HEK293 (cell line): ENCODE data around the gene ASB10.

Experiments used
- FEZF1 ChIP-seq: fragments of 450-650 bp; formaldehyde crosslinking; IDR thresholded peaks from 2 replicates; pipeline ENCODE4 v1.5.1; 2016; ENCODE audit warnings: missing biosample characterization, missing genetic modification characterization
- KLF16 ChIP-seq: fragments of 450-650 bp; formaldehyde crosslinking; IDR thresholded peaks from 2 replicates; pipeline ENCODE4 v1.5.1; 2017; ENCODE audit warnings: missing biosample characterization, missing genetic modification characterization
- SETDB1 ChIP-seq: IDR thresholded peaks from one replicate; pipeline ENCODE4 v1.6.1; 2017; ENCODE audit warnings: mild to moderate bottlenecking, low read length, moderate library complexity, mixed read lengths; ENCODE audit not compliant: insufficient read length
- TCF7L2 ChIP-seq: IDR thresholded peaks from 2 replicates; pipeline ENCODE4 v1.6.1; 2011; ENCODE audit warnings: low read depth, mild to moderate bottlenecking, inconsistent platforms, low read length, moderate library complexity, borderline replicate concordance
- ZIC2 ChIP-seq: fragments of 450-650 bp; formaldehyde crosslinking; IDR thresholded peaks from 2 replicates; pipeline ENCODE4 v1.5.1; 2016; ENCODE audit warnings: missing biosample characterization, missing genetic modification characterization
- ZNF140 ChIP-seq: fragments of 450-650 bp; formaldehyde crosslinking; IDR thresholded peaks from 2 replicates; pipeline ENCODE4 v1.5.1; 2016; ENCODE audit warnings: missing biosample characterization, missing genetic modification characterization
- ZNF16 ChIP-seq: fragments of 450-650 bp; formaldehyde crosslinking; IDR thresholded peaks from 2 replicates; pipeline ENCODE4 v1.5.1; 2016; ENCODE audit warnings: low read depth, missing biosample characterization, missing genetic modification characterization
- ZNF350 ChIP-seq: fragments of 450-650 bp; formaldehyde crosslinking; IDR thresholded peaks from 2 replicates; pipeline ENCODE4 v1.5.0; 2017; ENCODE audit warnings: missing biosample characterization, mild to moderate bottlenecking, missing genetic modification characterization
- ZNF426 ChIP-seq: fragments of 450-650 bp; formaldehyde crosslinking; IDR thresholded peaks from 2 replicates; pipeline ENCODE4 v1.5.1; 2017; ENCODE audit warnings: missing biosample characterization, missing genetic modification characterization, mild to moderate bottlenecking, inconsistent platforms, moderate library complexity
- ZNF585B ChIP-seq: fragments of 450-650 bp; formaldehyde crosslinking; IDR thresholded peaks from 2 replicates; pipeline ENCODE4 v1.5.1; 2016; ENCODE audit warnings: missing biosample characterization, missing genetic modification characterization
- TF ChIP-seq, protein P1 (sequence below): fragments of 450-650 bp; formaldehyde crosslinking; IDR thresholded peaks from 2 replicates; pipeline ENCODE4 v1.5.1; 2016; ENCODE audit warnings: missing biosample characterization, missing genetic modification characterization
- TF ChIP-seq, protein P2 (sequence below): fragments of 450-650 bp; formaldehyde crosslinking; IDR thresholded peaks from 2 replicates; pipeline ENCODE4 v1.5.1; 2016; ENCODE audit warnings: missing biosample characterization, missing genetic modification characterization, low read depth
- TF ChIP-seq, protein P3 (sequence below): fragments of 450-650 bp; formaldehyde crosslinking; IDR thresholded peaks from 2 replicates; pipeline ENCODE4 v1.5.1; 2016; ENCODE audit warnings: missing biosample characterization, missing genetic modification characterization

DNA sequence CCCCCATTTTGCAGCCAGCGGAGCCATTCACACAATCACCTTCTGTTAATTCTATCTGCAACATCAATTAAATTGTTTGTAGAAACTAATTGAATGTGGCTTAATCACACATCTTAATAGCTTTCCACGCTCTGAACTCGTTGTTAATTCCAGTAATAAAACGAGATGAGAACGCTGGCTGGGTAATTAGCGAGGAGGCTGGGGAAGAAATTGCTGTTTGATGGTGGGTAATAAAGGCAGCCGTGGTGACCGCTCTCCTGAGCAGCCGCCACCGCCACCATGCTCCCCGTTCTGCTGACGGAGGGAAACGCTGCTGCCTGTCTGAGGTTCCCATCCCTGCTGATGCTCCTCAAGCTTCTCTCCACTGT lies 55.8 kb downstream of the ASB10 start:
- TF ChIP-seq ZIC2, result no peak
- TF ChIP-seq, protein P1, sequence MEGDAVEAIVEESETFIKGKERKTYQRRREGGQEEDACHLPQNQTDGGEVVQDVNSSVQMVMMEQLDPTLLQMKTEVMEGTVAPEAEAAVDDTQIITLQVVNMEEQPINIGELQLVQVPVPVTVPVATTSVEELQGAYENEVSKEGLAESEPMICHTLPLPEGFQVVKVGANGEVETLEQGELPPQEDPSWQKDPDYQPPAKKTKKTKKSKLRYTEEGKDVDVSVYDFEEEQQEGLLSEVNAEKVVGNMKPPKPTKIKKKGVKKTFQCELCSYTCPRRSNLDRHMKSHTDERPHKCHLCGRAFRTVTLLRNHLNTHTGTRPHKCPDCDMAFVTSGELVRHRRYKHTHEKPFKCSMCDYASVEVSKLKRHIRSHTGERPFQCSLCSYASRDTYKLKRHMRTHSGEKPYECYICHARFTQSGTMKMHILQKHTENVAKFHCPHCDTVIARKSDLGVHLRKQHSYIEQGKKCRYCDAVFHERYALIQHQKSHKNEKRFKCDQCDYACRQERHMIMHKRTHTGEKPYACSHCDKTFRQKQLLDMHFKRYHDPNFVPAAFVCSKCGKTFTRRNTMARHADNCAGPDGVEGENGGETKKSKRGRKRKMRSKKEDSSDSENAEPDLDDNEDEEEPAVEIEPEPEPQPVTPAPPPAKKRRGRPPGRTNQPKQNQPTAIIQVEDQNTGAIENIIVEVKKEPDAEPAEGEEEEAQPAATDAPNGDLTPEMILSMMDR (tag by site-specific recombination), result no peak
- no peak for TF ChIP-seq ZNF585B (tag by site-specific recombination)
- TF ChIP-seq, protein P2, sequence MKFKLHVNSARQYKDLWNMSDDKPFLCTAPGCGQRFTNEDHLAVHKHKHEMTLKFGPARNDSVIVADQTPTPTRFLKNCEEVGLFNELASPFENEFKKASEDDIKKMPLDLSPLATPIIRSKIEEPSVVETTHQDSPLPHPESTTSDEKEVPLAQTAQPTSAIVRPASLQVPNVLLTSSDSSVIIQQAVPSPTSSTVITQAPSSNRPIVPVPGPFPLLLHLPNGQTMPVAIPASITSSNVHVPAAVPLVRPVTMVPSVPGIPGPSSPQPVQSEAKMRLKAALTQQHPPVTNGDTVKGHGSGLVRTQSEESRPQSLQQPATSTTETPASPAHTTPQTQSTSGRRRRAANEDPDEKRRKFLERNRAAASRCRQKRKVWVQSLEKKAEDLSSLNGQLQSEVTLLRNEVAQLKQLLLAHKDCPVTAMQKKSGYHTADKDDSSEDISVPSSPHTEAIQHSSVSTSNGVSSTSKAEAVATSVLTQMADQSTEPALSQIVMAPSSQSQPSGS (tag by site-specific recombination), result no peak
- no peak for TF ChIP-seq ZNF350 (tag by site-specific recombination)
- TF ChIP-seq KLF16 (tag by site-specific recombination), result no peak
- TF ChIP-seq ZNF426 (tag by site-specific recombination), result no peak
- no peak for TF ChIP-seq ZNF140 (tag by site-specific recombination)
- TF ChIP-seq, protein P3, sequence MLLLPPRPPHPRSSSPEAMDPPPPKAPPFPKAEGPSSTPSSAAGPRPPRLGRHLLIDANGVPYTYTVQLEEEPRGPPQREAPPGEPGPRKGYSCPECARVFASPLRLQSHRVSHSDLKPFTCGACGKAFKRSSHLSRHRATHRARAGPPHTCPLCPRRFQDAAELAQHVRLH, result no peak
- TF ChIP-seq FEZF1 (tag by site-specific recombination), result no peak
- TF ChIP-seq TCF7L2, result no peak
- TF ChIP-seq ZNF16 (tag by site-specific recombination), result no peak
- TF ChIP-seq SETDB1, result no peak
